Activated naive CD4-positive, alpha-beta T cell treated with anti-CD3 and anti-CD28 coated beads for 36 hours (primary cell): ENCODE measurements around the gene OPRL1. TPM values are rescaled to one million over a fixed set of nuclear protein-coding genes. Genes with fewer than 3 reads are reported as not detected.

Experiments
- CTCF ChIA-PET: fragments of 350-600 bp; sonication (Branson Sonifier 250); formaldehyde crosslinking; loops from one replicate; lab custom pipeline; 2021; ENCODE audit warnings: antibody characterized with exemption; lab: Charles Lee
- DNase-seq: peaks from one replicate; pipeline ENCODE4 v3.0.0-alpha.2; 2020
- H3K27ac Mint-ChIP-seq: one replicate; pipeline ENCODE4 v1.8.0; 2021; ENCODE audit warnings: mild to moderate bottlenecking, mixed read lengths
- H3K27me3 Mint-ChIP-seq: one replicate; pipeline ENCODE4 v1.8.0; 2021; ENCODE audit warnings: low read depth, mixed read lengths
- H3K36me3 Mint-ChIP-seq: one replicate; pipeline ENCODE4 v1.8.0; 2021; ENCODE audit warnings: low read depth, mixed read lengths
- H3K4me1 Mint-ChIP-seq: one replicate; pipeline ENCODE4 v1.8.0; 2021; ENCODE audit warnings: low read depth, mixed read lengths
- H3K4me3 Mint-ChIP-seq: one replicate; pipeline ENCODE4 v1.8.0; 2021; ENCODE audit warnings: mild to moderate bottlenecking, moderate library complexity, mixed read lengths
- H3K9me3 Mint-ChIP-seq: one replicate; pipeline ENCODE4 v1.8.0; 2021; ENCODE audit warnings: mixed read lengths
- intact Hi-C: fragments of 100-400 bp; cut with micrococcal nuclease; formaldehyde crosslinking; loops from one replicate; pipeline ENCODE4 v1.15.1; 2023
- total RNA-seq, 2 experiments: library from RNA; stranded (reverse); gene quantifications; one replicate each; pipeline ENCODE4 v1.2.3, GENCODE V29; 2021

Gene OPRL1
- total RNA-seq, 2 experiments from 2014 or later: 0.45 to 0.47 TPM

GRCh38 chr20:64140061-64140931 lies 60.4 kb downstream of the OPRL1 start:
- DNase-seq: no peak
- CTCF ChIA-PET: no interaction called here
- Mint-ChIP-seq H3K4me1 (no peaks in the 10 kb centered on the region), H3K36me3 (peaks cover 2% of the 10 kb centered on the region), H3K27me3 (no peaks in the 10 kb centered on the region), H3K9me3 (peaks cover 10% of the 10 kb centered on the region), H3K27ac (no peak overlapping the region), H3K4me3 (no peak overlapping the region)
- intact Hi-C loops: no loop called here

DNA sequence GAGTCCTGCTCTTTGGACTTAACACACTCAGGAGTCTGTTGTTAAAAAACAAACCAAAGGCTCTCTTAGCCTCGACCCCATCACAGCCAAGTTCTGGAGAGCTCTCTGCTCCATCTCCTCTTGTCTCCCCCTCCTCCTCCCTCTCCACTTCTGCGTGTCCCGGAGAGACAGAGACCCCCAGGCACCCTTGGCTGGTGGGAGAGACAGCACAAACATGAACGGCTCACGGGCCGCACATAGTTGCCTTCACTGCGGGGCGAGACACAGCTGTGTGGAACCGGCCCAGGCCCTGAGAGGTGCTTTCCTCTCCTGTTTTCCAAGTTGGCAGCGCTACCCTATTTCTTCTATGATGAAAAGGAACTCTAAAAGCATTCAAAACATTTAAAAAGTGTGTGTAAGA lies 61.1 kb downstream of the OPRL1 start:
- intact Hi-C loops: no loop called here
- peaks cover 11% of the 10 kb centered on the region for H3K9me3 Mint-ChIP-seq
- CTCF ChIA-PET: interaction anchor here (1.0 kb wide), 1 partner anchor 40 kb away, joined by 3 read pairs; no protein-coding TSS in a partner anchor
- peaks cover 2% of the 10 kb centered on the region for H3K36me3 Mint-ChIP-seq
- no peak overlapping the region for H3K4me3 Mint-ChIP-seq
- DNase-seq: no peak
- no peaks in the 10 kb centered on the region for H3K27me3 Mint-ChIP-seq
- H3K4me1 Mint-ChIP-seq: no peaks in the 10 kb centered on the region
- H3K27ac Mint-ChIP-seq: no peak overlapping the region

- H3K27me3 Mint-ChIP-seq: no peaks in the 10 kb centered on the region
- intact Hi-C loops: no loop called here
- no peak overlapping the region for H3K27ac Mint-ChIP-seq
- CTCF ChIA-PET: no interaction called here
- H3K4me3 Mint-ChIP-seq: no peak overlapping the region
- H3K36me3 Mint-ChIP-seq: peaks cover 2% of the 10 kb centered on the region
- DNase-seq: no peak
- no peaks in the 10 kb centered on the region for H3K4me1 Mint-ChIP-seq
- H3K9me3 Mint-ChIP-seq: peaks cover 11% of the 10 kb centered on the region
Measured at GRCh38 chr20:64142590-64142989, 62.7 kb downstream of the OPRL1 start.

- Mint-ChIP-seq H3K36me3 (peaks cover 2% of the 10 kb centered on the region), H3K27ac (no peak overlapping the region), H3K27me3 (no peaks in the 10 kb centered on the region), H3K4me3 (no peak overlapping the region), H3K9me3 (peaks cover 11% of the 10 kb centered on the region), H3K4me1 (no peaks in the 10 kb centered on the region)
- CTCF ChIA-PET: no interaction called here
- DNase-seq: no peak
- intact Hi-C loops: no loop called here
Measured at GRCh38 chr20:64143018-64143801, 63.3 kb downstream of the OPRL1 start.

GRCh38 chr20:64144144-64144912 lies 64.4 kb downstream of the OPRL1 start:
- H3K4me1 Mint-ChIP-seq: no peaks in the 10 kb centered on the region
- CTCF ChIA-PET: no interaction called here
- no peaks in the 10 kb centered on the region for H3K27me3 Mint-ChIP-seq
- H3K36me3 Mint-ChIP-seq: peaks cover 2% of the 10 kb centered on the region
- no peak overlapping the region for H3K4me3 Mint-ChIP-seq
- intact Hi-C loops: no loop called here
- H3K27ac Mint-ChIP-seq: no peak overlapping the region
- DNase-seq: no peak
- H3K9me3 Mint-ChIP-seq: peaks cover 11% of the 10 kb centered on the region

DNA sequence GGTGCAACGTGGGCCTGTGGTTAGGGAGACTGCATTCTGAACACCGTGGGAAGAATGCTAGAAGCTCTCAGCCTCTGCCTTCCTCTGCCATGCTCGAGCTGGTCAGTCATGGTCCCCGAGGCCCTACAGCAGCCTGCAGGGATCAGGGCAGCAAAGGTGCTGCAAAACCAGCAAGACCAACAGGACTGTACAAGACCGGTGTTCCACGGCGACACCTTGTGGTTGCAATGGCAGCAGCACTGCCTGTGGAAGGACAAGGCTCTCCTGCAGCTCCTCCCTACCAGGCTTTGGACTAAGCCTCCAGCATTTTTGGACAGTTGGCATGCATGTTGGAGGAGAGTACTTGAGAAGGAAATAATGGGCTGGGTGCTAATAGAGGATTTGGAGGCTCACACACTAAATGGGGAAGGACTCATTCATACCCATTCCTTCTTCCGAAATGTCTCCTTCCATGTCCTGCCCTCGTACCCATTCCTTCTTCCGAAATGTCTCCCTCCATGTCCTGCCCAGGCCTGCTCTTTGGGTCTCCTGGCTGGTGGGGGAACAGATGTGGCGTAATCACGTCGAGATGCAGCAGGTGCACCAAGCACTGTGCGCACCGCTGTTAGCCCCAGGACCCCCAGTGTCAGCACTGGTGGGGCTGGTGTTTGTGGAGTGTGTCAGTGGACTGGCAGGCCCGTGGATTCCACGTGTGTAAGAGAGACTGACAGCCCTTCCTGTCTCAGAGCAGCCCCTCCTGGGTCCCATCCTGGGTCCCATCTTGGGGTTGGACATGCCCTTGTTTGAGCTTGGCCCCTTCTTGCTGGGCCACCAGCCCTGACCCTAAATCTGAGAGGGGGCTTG lies 65.8 kb downstream of the OPRL1 start:
- no peak overlapping the region for H3K4me3 Mint-ChIP-seq
- peaks cover 11% of the 10 kb centered on the region for H3K9me3 Mint-ChIP-seq
- H3K36me3 Mint-ChIP-seq: peaks cover 2% of the 10 kb centered on the region
- peak; percentile 33 for DNase-seq
- no peaks in the 10 kb centered on the region for H3K27me3 Mint-ChIP-seq
- CTCF ChIA-PET: interaction anchor here (0.5 kb wide), 1 partner anchor 50 kb away, joined by 3 read pairs; no protein-coding TSS in a partner anchor
- intact Hi-C loops: no loop called here
- H3K4me1 Mint-ChIP-seq: no peaks in the 10 kb centered on the region
- no peak overlapping the region for H3K27ac Mint-ChIP-seq

DNA sequence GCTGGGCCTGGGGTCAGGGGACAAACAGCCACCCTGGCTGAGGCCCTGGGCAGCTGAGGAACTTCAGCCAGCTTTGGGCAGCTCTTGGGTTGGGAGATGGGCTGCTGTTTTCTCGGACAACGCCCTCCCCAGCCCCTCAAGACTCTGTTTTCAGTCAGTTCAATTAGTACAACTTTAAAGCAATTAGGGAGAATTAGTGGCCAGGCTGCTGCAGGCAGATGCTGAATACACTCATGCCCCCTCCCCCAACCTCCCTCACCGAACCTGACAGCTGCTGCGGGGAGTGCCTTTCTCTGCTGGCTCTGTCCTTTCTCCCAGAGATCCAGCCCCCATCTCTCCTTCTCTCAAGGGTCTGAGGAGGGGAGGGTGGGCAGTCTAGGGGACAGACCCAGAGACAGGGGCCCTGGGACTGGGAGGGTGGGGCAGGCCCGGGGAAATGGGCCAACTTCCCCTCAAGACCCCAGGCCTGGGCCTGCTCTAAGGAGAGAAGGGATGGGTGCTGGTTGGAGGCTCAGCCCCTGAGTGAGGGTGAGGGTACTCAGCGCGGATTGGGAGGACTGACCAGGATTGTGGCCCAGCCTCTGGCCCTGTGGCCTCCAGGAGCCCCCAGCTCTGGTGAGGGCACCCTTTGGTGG lies 66.5 kb downstream of the OPRL1 start:
- H3K4me1 Mint-ChIP-seq: no peaks in the 10 kb centered on the region
- CTCF ChIA-PET: no interaction called here
- H3K9me3 Mint-ChIP-seq: peaks cover 11% of the 10 kb centered on the region
- H3K27me3 Mint-ChIP-seq: no peaks in the 10 kb centered on the region
- no peak overlapping the region for H3K4me3 Mint-ChIP-seq
- intact Hi-C loops: no loop called here
- H3K27ac Mint-ChIP-seq: no peak overlapping the region
- DNase-seq: no peak
- H3K36me3 Mint-ChIP-seq: peaks cover 2% of the 10 kb centered on the region

DNA sequence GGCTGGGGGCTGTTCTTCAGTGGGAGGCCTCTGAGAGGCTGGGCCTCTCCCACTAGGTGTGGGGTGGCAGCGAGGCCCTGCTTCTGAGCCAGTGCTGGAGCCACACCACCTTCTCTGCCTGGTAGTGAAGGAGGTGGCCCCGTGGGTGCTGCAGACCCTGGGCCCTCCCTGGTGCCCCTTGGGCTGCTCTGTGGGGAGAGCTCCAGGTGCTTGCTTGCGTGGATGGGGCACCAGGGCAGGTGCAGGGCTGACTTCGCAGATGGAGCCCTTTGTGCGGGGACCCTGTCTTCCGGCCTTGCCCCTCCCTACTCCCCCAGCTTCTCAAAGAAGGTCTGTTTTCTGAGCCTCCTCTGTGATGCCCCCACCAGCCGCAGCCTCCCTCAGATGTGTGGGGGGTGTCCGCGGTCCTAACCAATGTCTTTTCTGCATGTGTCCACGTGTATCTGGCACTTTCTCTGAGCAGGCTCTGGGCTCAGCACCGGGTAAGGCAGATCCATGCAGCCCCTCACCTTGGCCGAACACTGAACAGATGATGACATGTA lies 67.1 kb downstream of the OPRL1 start:
- no peak for DNase-seq
- H3K27me3 Mint-ChIP-seq: no peaks in the 10 kb centered on the region
- peaks cover 11% of the 10 kb centered on the region for H3K9me3 Mint-ChIP-seq
- H3K36me3 Mint-ChIP-seq: peaks cover 2% of the 10 kb centered on the region
- H3K4me3 Mint-ChIP-seq: no peak overlapping the region
- intact Hi-C loops: no loop called here
- H3K4me1 Mint-ChIP-seq: no peaks in the 10 kb centered on the region
- CTCF ChIA-PET: no interaction called here
- no peak overlapping the region for H3K27ac Mint-ChIP-seq

- CTCF ChIA-PET: no interaction called here
- Mint-ChIP-seq H3K36me3 (peaks cover 2% of the 10 kb centered on the region), H3K4me1 (no peaks in the 10 kb centered on the region), H3K27ac (no peak overlapping the region), H3K27me3 (no peaks in the 10 kb centered on the region), H3K4me3 (no peak overlapping the region), H3K9me3 (peaks cover 11% of the 10 kb centered on the region)
- no peak for DNase-seq
- intact Hi-C loops: no loop called here
Measured at GRCh38 chr20:64148581-64148980, 68.7 kb downstream of the OPRL1 start.

DNA sequence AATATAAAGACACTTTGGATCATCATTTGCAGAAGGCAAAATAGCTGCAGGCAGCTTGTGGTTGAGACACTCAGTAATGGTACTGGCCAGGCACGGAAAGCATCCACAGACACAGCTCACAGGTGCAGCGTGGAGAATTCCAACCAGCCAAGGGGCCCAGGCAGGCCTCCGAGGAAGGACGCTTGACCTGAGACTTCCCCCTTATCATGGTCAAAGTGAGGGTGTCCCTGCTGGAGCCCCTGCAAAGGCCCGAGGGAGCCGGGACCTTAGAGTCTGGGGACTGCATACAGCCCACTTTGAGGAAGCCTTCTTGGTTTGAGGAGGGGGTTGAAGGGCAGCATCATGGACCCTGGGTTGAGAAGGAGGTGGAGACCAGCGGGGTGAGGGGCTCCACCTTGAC lies 69.3 kb downstream of the OPRL1 start:
- H3K9me3 Mint-ChIP-seq: peaks cover 11% of the 10 kb centered on the region
- CTCF ChIA-PET: no interaction called here
- H3K4me3 Mint-ChIP-seq: no peak overlapping the region
- no peaks in the 10 kb centered on the region for H3K4me1 Mint-ChIP-seq
- peaks cover 2% of the 10 kb centered on the region for H3K36me3 Mint-ChIP-seq
- no peaks in the 10 kb centered on the region for H3K27me3 Mint-ChIP-seq
- no peak overlapping the region for H3K27ac Mint-ChIP-seq
- DNase-seq: no peak
- intact Hi-C loops: no loop called here
